ENCODE results near the gene TNFAIP3.
"Not testable (repeated sequence)": the region's sequence is repeated elsewhere in the genome, so short reads cannot be mapped to it uniquely, and the experiment has no call there.

Gene TNFAIP3

DNA sequence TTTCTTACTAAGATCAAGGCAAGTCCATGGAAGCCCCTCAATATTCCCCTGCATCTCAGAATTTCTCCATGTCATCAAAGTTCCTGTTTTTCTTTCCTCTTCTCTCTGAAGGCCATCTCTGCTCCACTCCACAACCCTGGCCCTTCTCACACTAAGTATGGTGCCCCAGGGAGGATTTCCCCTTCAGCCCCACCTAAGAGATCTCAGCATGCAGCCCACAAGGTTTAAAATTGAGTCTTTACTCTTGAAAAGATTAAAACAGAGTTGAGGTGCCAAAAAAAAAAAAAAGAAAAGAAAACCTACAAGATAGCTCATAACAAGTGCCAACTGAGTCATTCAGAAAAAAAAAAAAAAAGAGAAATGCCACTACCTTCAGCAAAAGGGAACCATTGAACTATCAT is 36.5 kb upstream of the TNFAIP3 start:
- H3K27me3 ChIP-seq (ENCODE audit: insufficient read depth, low read length, poor library complexity): no peaks in the 10 kb centered on the region
- H3K9me3 ChIP-seq (ENCODE audit: insufficient read depth, low read length, severe bottlenecking): no peaks in the 10 kb centered on the region
- H3K36me3 ChIP-seq (ENCODE audit: insufficient read depth, low read length): no peaks in the 10 kb centered on the region
- H3K9ac ChIP-seq (ENCODE audit: low read depth, low read length): no peak overlapping the region
- no peak overlapping the region for H2AFZ ChIP-seq (ENCODE audit: low read depth, low read length)
- H3K4me2 ChIP-seq (ENCODE audit: insufficient read depth, low read length): no peak overlapping the region
- DNase-seq (no peak), ATAC-seq (ENCODE audit: insufficient read depth, low read depth) (no peak)
- peaks cover 18% of the 10 kb centered on the region for H3K4me1 ChIP-seq (ENCODE audit: insufficient read depth, low read length)
- TF ChIP-seq EZH2 (IDR thresholded peaks at IDR 0.05; ENCODE audit: borderline replicate concordance, low read depth, low read length, severe bottlenecking): no peak
- no peak for TF ChIP-seq CTCF (IDR thresholded peaks at IDR 0.05; ENCODE audit: borderline replicate concordance, extremely low read depth, low read length, poor library complexity, severe bottlenecking)
- H3K79me2 ChIP-seq (ENCODE audit: insufficient read depth, low read length): no peaks in the 10 kb centered on the region
- H3K27ac ChIP-seq (ENCODE audit: low read length): no peak overlapping the region
- H3K4me3 ChIP-seq (ENCODE audit: low read depth in 1 of 2, low read length in 2 of 2): no peak overlapping the region
- H4K20me1 ChIP-seq (ENCODE audit: insufficient read depth, low read length): no peaks in the 10 kb centered on the region

GRCh38 chr6:137832110-137832509 is 34.9 kb upstream of the TNFAIP3 start:
- Histone ChIP-seq H2AFZ (ENCODE audit: low read depth, low read length) (no peak overlapping the region), H3K79me2 (ENCODE audit: insufficient read depth, low read length) (no peaks in the 10 kb centered on the region), H4K20me1 (ENCODE audit: insufficient read depth, low read length) (no peaks in the 10 kb centered on the region), H3K4me2 (ENCODE audit: insufficient read depth, low read length) (no peak overlapping the region), H3K9me3 (ENCODE audit: insufficient read depth, low read length, severe bottlenecking) (no peaks in the 10 kb centered on the region), H3K27me3 (ENCODE audit: insufficient read depth, low read length, poor library complexity) (no peaks in the 10 kb centered on the region), H3K4me3 (ENCODE audit: low read depth in 1 of 2, low read length in 2 of 2) (no peak overlapping the region), H3K27ac (ENCODE audit: low read length) (no peak overlapping the region), H3K4me1 (ENCODE audit: insufficient read depth, low read length) (peaks cover 7% of the 10 kb centered on the region; the same call in 1 of the 2 replicates), H3K9ac (ENCODE audit: low read depth, low read length) (no peak overlapping the region), H3K36me3 (ENCODE audit: insufficient read depth, low read length) (no peaks in the 10 kb centered on the region)
- ATAC-seq (ENCODE audit: insufficient read depth, low read depth) (no peak), DNase-seq (no peak)
- TF ChIP-seq EZH2 (IDR thresholded peaks at IDR 0.05; ENCODE audit: borderline replicate concordance, low read depth, low read length, severe bottlenecking) (no peak), CTCF (IDR thresholded peaks at IDR 0.05; ENCODE audit: borderline replicate concordance, extremely low read depth, low read length, poor library complexity, severe bottlenecking) (no peak)

DNA sequence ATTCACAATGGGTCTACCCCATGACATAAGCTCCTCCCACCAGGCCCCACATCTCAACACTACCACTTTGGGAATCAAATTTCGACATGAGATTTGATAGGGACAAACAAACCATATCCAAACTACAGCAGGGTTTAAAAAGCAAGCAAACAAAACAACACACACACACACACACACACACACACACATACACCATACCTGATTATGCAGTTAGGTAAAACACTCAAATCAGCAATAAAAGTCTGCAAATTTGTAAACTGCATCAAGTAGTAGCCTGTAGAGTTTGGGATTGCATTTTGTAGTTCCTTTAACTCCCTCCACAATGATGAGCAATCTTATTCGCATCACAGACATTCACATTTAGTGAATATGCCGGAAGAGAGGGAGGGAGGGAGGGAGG is 32.6 kb upstream of the TNFAIP3 start:
- DNase-seq (no peak), ATAC-seq (ENCODE audit: insufficient read depth, low read depth) (no peak)
- no peak overlapping the region for H3K4me3 ChIP-seq (ENCODE audit: low read depth in 1 of 2, low read length in 2 of 2)
- no peak overlapping the region for H3K27ac ChIP-seq (ENCODE audit: low read length)
- no peaks in the 10 kb centered on the region for H3K27me3 ChIP-seq (ENCODE audit: insufficient read depth, low read length, poor library complexity)
- no peaks in the 10 kb centered on the region for H3K79me2 ChIP-seq (ENCODE audit: insufficient read depth, low read length)
- no peaks in the 10 kb centered on the region for H3K36me3 ChIP-seq (ENCODE audit: insufficient read depth, low read length)
- H2AFZ ChIP-seq (ENCODE audit: low read depth, low read length): no peak overlapping the region
- no peak overlapping the region for H3K4me2 ChIP-seq (ENCODE audit: insufficient read depth, low read length)
- H4K20me1 ChIP-seq (ENCODE audit: insufficient read depth, low read length): no peaks in the 10 kb centered on the region
- no peak overlapping the region for H3K9ac ChIP-seq (ENCODE audit: low read depth, low read length)
- no peak for TF ChIP-seq EZH2 (IDR thresholded peaks at IDR 0.05; ENCODE audit: borderline replicate concordance, low read depth, low read length, severe bottlenecking)
- no peak for TF ChIP-seq CTCF (IDR thresholded peaks at IDR 0.05; ENCODE audit: borderline replicate concordance, extremely low read depth, low read length, poor library complexity, severe bottlenecking)
- H3K9me3 ChIP-seq (ENCODE audit: insufficient read depth, low read length, severe bottlenecking): no peaks in the 10 kb centered on the region
- no peaks in the 10 kb centered on the region for H3K4me1 ChIP-seq (ENCODE audit: insufficient read depth, low read length)

- no peak overlapping the region for H2AFZ ChIP-seq (ENCODE audit: low read depth, low read length)
- TF ChIP-seq CTCF (IDR thresholded peaks at IDR 0.05; ENCODE audit: borderline replicate concordance, extremely low read depth, low read length, poor library complexity, severe bottlenecking) (no peak), EZH2 (IDR thresholded peaks at IDR 0.05; ENCODE audit: borderline replicate concordance, low read depth, low read length, severe bottlenecking) (no peak)
- H3K9me3 ChIP-seq (ENCODE audit: insufficient read depth, low read length, severe bottlenecking): no peaks in the 10 kb centered on the region
- H4K20me1 ChIP-seq (ENCODE audit: insufficient read depth, low read length): no peaks in the 10 kb centered on the region
- H3K9ac ChIP-seq (ENCODE audit: low read depth, low read length): no peak overlapping the region
- DNase-seq (no peak), ATAC-seq (ENCODE audit: insufficient read depth, low read depth) (no peak)
- no peaks in the 10 kb centered on the region for H3K79me2 ChIP-seq (ENCODE audit: insufficient read depth, low read length)
- no peak overlapping the region for H3K4me3 ChIP-seq (ENCODE audit: low read depth in 1 of 2, low read length in 2 of 2)
- H3K27ac ChIP-seq (ENCODE audit: low read length): no peak overlapping the region
- H3K4me1 ChIP-seq (ENCODE audit: insufficient read depth, low read length): no peaks in the 10 kb centered on the region
- no peak overlapping the region for H3K4me2 ChIP-seq (ENCODE audit: insufficient read depth, low read length)
- H3K27me3 ChIP-seq (ENCODE audit: insufficient read depth, low read length, poor library complexity): no peaks in the 10 kb centered on the region
- H3K36me3 ChIP-seq (ENCODE audit: insufficient read depth, low read length): no peaks in the 10 kb centered on the region
Measured at GRCh38 chr6:137836788-137837187, 30.3 kb upstream of the TNFAIP3 start.

GRCh38 chr6:137838090-137838489 is 29.0 kb upstream of the TNFAIP3 start:
- not testable (repeated sequence) for ATAC-seq (ENCODE audit: insufficient read depth, low read depth); H2AFZ ChIP-seq (ENCODE audit: low read depth, low read length); H3K9ac ChIP-seq (ENCODE audit: low read depth, low read length); H3K27ac ChIP-seq (ENCODE audit: low read length); DNase-seq; H3K9me3 ChIP-seq (ENCODE audit: insufficient read depth, low read length, severe bottlenecking); H3K4me1 ChIP-seq (ENCODE audit: insufficient read depth, low read length); H4K20me1 ChIP-seq (ENCODE audit: insufficient read depth, low read length); H3K27me3 ChIP-seq (ENCODE audit: insufficient read depth, low read length, poor library complexity); H3K36me3 ChIP-seq (ENCODE audit: insufficient read depth, low read length); H3K4me3 ChIP-seq (ENCODE audit: low read depth in 1 of 2, low read length in 2 of 2); H3K79me2 ChIP-seq (ENCODE audit: insufficient read depth, low read length); H3K4me2 ChIP-seq (ENCODE audit: insufficient read depth, low read length)
